GM12875 (cell line): ENCODE results near the gene IFNLR1.
"Not testable (repeated sequence)": the region's sequence is repeated elsewhere in the genome, so short reads cannot be mapped to it uniquely, and the experiment has no call there.

Experiments used
- H3K4me3 ChIP-seq: one replicate; pipeline ENCODE4 v1.5.1; 2011; ENCODE audit warnings: low read depth, low read length, control low read depth
- TF ChIP-seq, protein P1 (sequence below): IDR thresholded peaks from 2 replicates; pipeline ENCODE4 v1.5.1; 2011; ENCODE audit warnings: low read depth, mild to moderate bottlenecking, control low read depth, inconsistent platforms, low read length, moderate library complexity, borderline replicate concordance; ENCODE audit not compliant: insufficient read depth

Gene IFNLR1

DNA sequence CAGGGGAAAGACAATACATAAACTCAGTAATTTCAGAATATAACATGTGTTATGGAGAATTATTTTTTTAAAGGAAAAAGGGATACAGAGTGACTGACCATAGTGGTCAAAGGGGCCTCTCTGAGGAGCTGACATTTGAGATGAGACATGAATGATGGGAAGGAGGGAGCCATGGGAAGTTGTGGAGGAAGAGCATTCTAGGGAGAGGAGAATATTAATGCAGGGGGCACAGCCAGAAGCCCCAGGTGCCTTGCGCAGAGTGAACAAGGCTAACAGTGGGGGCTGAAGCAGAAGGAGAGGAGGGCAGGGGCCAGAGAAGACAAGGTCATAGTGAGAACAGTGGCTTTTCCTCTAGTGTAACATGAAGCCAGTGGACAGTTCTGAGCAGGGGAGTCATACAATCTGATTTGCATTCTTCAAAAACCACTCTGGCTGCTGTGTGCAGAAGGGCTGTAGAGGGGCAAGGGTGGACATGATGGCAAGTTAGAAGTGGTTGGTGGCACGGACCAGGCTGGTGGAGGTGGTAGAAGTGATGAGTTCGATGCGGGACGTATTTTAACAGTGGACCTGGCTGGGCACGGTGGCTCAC is 28.2 kb upstream of the IFNLR1 start:
- TF ChIP-seq, protein P1, sequence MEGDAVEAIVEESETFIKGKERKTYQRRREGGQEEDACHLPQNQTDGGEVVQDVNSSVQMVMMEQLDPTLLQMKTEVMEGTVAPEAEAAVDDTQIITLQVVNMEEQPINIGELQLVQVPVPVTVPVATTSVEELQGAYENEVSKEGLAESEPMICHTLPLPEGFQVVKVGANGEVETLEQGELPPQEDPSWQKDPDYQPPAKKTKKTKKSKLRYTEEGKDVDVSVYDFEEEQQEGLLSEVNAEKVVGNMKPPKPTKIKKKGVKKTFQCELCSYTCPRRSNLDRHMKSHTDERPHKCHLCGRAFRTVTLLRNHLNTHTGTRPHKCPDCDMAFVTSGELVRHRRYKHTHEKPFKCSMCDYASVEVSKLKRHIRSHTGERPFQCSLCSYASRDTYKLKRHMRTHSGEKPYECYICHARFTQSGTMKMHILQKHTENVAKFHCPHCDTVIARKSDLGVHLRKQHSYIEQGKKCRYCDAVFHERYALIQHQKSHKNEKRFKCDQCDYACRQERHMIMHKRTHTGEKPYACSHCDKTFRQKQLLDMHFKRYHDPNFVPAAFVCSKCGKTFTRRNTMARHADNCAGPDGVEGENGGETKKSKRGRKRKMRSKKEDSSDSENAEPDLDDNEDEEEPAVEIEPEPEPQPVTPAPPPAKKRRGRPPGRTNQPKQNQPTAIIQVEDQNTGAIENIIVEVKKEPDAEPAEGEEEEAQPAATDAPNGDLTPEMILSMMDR = no peak
- no peak overlapping the region for H3K4me3 ChIP-seq

DNA sequence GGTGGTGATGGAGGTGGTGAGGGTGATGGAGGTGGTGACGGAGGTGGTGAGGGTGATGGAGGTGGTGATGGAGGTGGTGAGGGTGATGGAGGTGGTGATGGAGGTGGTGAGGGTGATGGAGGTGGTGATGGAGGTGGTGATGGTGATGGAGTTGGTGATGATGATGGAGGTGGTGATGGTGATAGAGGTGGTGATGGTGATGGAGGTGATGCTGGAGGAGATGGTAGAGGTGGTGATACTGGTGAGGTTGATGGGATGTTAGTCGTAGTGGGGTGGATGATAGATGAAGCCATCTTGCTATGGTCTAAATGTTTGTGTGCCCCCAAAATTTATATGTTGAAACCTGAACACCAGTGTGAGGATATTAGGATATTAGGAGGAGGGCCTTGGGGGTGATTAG is 25.3 kb upstream of the IFNLR1 start:
- no peak overlapping the region for H3K4me3 ChIP-seq
- TF ChIP-seq, protein P1 = no peak

DNA sequence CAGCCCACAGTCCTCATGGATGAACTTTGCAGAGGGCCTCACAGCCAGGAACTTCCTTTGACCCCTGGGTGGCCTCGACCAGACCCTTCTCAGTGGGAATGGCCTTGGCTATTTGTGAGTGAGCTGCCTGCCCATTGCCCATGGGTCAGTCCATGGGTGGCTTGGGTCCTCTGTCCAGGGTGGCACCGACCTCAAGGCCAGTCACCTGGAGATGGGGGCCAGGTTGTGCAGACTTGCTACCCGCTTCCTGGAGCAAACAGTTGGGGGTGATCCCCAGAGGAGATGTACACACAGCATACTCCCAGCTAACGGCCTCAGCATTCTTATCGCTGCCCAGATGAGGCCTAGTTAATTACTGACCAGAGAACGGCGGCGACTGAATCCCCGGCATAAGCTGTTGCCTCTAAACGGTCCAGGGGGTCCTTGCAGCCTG is 23.1 kb upstream of the IFNLR1 start:
- TF ChIP-seq, protein P1 = no peak
- no peak overlapping the region for H3K4me3 ChIP-seq

DNA sequence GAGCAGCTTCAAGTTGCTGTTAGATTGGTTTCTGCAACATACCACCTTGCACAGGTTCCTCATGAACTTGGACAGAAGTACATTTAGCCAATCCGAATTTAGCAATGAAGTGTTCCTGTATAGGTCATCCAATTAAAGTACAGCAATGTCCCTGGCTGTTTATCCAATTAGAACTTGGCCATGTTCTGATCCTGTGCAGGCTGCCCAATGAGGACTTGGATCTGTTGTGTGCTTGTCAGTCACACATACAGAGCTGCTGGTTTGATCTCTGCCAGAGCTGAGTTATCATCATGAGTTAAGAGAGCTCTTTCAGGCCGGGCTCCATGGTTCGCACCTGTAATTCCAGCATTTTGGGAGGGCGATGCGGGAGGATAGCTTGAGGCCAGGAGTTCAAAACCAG is 22.0 kb upstream of the IFNLR1 start:
- no peak overlapping the region for H3K4me3 ChIP-seq
- TF ChIP-seq, protein P1 = no peak

DNA sequence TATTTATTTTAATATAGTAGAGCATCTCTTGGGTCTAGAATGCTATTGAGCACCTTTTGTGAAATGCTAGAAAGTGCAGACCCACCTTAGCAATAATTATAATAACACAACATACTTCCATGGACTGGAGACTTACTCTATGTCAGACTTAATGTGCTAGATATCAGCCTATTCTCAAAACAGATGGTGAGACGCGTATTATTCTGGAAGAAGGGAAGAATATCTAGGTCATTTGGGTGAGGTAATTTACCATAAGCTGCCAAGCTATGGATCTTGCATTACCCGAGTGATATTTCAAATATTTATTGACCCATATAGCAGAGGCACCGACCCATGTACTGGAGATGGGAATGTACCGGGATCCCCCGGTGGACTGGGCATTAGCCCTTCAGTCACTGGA is 20.6 kb upstream of the IFNLR1 start:
- TF ChIP-seq, protein P1 = no peak
- H3K4me3 ChIP-seq = no peak overlapping the region

DNA sequence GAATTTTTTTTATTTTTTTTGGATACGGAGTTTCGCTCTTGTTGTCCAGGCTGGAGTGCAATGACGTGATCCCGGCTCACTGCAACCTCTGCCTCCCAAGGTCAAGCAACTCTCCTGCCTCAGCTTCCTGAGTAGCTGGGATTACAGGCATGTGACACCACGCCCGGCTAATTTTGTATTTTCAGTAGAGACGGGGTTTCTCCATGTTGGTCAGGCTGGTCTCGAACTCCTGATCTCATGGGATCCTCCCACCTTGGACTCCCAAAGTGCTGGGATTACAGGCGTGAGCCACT is 20.3 kb upstream of the IFNLR1 start:
- not testable (repeated sequence) for H3K4me3 ChIP-seq

DNA sequence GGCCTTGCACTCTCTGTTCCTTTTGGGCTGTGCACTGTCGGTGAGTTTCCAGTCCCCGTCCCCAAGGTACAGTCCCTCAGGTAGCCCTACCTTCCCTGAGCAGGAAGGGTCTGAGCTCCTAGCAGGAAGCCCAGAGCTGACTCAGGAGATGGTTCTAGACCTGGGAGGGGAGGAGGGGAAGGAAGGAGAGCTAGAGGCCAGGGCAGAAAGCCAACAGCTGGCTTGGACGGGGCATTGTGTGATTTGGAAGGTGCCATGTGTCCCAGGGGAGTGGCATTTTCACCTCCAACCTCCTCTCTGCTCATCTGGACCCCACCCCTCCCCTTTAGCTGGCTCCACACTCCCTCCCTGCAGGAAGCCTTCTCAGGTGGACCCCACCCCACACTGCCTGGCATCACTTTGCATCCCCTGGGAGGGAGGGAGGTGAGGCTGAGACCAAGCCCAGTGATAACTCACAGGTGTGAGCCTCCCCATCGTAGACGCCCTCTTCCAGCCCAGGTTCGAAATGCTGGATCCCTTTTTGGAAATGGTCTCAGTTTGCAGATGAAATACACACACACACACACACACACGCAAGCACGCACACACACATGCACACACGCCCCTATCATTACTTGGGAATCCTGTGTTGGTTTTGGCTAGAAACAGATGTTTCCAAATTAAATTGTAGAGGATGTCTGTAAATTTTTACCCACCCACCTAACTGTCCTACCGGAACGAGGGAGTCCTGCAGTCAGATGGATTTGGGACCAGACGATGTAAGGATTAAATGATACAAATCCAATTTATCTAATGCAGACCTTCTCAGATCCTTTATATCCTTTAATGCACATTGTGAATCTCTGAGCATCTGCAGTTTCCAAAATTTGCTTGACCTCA is 19.7 kb upstream of the IFNLR1 start:
- H3K4me3 ChIP-seq = no peak overlapping the region
- TF ChIP-seq, protein P1 = no peak
